ENCODE results near the gene CPPED1.
"Not testable (repeated sequence)": the region's sequence is repeated elsewhere in the genome, so short reads cannot be mapped to it uniquely, and the experiment has no call there.

The CPPED1 gene

DNA sequence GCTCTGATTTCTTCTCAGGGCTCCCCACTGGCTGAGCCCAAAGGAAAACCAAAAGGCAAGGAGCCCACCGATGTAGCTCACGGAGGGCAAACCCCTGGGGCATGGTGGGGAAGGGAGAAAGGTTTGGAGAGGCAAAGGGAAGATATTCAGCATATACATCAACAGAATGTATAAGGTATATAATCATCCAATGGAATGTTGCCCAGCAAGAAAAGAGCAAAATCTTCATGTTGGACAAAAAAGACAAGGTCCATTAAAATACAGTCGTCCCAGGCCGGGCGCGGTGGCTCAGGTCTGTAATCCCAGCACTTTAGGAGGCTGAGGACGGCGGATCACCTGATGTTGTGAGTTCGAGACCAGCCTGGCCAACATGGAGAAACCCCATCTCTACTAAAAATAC is 1.6 kb downstream of the CPPED1 start:
- DNase-seq (ENCODE audit: low spot score), result no peak

DNA sequence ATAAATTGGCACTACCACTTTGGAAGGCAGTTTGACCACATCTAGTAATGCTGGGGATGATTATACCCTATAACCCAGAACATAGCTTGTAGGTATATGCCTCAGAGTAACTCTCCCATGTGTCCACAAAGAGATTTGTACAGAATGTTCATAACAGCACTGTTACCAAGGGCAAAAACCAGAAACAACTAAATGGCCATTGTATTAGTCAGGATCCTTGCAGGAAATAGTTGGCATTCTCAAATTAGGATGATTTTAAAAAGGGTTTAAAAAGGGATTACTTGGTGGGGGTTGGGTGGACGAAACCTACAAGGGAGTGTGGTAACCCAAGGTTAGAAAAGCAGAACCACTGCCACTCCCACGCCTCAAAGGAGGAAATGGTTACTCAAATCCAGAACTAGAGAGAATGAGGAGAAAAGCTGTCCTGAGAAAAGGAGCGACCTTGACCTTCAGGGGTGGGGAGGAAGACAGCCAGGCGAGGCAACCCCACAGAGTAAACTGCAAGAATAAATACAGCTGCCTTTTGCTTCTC is 2.1 kb downstream of the CPPED1 start:
- DNase-seq (ENCODE audit: low spot score), result peak; percentile 18

DNA sequence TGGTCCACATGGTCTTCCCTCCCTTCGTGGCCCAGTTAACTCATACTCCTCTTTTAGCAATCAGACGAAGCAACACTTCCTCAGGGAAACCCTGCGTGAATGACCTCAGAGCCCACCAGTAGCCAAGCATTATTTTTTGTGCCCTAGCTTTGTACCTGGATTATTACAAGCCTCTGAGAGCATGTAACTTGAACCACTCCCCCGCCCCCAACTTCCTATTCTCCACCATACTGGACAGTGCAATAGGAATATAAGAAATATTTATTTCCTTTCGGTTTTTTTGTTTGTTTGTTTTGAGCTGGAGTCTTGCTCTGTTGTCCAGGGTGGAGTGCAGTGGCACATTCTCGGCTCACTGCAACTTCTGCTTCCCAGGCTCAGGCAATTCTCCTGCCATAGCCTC is 2.9 kb downstream of the CPPED1 start:
- DNase-seq (ENCODE audit: low spot score), result no peak

DNA sequence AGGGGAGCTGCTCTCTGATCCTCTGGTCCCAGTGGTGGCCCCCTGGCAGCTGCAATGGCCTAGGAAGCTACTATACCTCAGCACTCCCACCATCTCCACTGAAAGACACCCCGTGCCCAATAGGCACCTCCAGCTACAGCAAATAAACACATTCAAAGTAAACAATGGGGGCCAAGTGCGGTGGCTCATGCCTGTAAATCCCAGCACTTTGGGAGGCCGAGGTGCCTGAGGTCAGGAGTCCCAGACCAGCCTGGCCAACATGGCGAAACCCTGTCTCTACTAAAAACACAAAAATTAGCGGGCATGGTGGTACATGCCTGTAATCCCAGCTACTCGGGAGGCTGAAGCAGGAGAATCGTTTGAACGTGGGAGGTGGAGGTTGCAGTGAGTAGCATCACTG is 3.7 kb downstream of the CPPED1 start:
- not testable (repeated sequence) for DNase-seq (ENCODE audit: low spot score)

DNA sequence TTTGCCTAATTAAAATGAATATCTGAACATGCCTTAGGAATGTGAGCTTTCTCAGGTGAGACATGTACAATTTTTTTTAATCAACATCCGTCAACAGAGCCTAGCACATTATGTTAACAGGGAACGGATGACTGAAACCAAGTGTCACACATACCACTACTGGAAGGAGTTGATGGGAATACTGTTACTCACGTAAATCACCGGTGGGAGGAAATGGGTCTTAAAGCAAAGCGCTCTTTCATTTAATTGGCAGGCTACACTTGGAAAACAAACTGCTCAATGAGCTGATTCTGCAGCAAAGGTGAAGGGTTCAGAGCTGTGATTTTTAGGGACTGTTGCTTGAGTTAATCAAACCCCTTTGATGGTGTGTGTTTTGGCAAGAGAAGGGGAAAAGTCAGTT is 4.8 kb downstream of the CPPED1 start:
- DNase-seq (ENCODE audit: low spot score), result no peak

DNA sequence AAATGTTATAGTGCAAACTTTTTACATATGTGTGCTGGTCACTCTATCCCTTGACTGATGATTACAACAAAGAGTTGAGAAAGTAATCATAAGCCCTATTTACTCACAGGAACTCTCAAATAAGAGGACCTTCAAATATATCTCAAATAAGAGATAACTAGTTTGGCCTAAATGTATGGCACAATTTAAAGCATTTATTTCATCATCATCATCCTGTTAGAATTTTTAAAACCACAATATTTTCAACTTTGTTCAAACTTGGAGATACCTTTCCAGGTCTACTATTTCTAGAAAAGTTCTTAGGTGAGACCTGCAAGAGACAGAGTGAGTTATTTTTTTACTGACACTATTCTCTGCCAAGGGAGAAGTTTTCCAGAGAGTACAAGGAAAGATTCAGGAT is 5.5 kb downstream of the CPPED1 start:
- DNase-seq (ENCODE audit: low spot score), result no peak

DNA sequence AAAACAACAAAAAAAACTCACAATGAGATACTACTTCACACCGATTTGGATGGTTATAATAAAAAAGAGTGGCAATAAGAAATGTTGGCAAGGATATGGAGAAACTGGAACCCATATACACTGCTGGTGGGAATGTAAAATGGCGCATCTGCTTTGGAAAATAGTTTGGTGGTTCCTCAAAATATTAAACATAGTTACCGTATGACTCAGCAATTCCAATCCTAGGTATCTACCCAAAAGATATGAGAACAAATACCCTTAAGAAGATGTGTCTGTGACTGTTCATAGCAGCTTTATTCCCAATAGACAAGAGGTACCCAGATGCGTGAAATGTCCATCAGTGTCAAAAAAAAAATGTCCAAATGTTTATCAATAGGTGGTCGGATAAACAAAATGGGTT is 7.2 kb downstream of the CPPED1 start:
- no peak for DNase-seq (ENCODE audit: low spot score)

DNA sequence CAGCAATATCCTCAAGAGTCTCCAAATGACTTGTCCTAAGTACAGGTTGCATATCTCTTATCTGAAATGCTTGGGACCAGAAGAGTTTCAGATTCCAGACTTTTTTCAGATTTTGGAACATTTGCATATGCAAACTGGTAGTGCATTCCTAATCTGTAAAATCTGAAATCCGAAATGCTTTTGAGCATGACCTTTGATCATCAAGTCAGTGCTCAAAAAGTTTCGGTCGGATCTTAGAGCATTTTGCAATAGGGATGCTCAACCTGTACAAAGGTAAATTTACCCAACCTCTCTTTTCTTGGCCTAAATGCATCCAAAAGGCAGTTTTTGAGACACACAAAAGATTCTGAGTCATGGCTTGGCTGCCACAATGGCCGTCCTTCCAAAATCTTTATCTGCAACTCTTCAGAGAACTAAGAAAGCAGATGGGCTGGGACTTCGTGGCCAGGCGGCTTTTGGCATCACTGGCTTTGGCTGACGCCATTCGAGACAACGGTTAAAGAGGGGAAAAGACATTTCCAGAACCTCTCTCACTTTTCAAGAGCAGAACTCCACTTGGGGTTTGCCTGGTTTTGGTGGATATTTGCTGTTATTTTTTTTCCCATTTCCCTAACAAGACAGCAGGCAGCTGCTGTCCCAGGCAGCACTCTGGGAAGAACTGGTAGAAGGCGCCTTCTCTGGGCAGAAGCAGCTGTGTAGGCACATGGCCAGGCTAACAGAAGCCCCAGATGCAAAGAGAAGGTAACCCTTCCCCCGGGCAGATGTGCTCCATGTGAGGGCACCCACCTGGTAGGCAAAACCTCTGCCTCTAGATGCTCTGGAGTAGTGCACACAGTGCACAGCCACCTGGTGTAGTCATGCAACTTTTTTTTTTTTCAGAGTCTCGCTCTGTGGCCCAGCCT is 8.9 kb downstream of the CPPED1 start:
- DNase-seq (ENCODE audit: low spot score), result no peak

DNA sequence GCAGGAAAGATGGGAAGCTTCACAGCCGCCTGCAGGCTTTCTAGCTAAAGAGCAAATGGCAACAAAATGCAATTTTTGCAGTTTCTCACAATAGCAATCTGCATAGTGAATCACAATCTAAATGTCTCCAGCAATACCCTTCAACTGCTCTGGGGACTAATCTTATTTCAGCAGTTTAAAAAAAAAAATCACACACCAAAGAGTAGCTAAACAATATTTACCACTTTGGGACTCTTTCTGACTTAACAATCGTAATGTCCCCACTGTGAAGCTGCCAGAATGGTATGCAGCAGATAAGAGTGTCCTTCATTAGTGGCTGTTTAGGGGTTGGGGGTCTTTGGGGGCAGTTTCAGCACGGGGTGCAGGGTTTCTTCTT is 9.8 kb downstream of the CPPED1 start:
- no peak for DNase-seq (ENCODE audit: low spot score)

DNA sequence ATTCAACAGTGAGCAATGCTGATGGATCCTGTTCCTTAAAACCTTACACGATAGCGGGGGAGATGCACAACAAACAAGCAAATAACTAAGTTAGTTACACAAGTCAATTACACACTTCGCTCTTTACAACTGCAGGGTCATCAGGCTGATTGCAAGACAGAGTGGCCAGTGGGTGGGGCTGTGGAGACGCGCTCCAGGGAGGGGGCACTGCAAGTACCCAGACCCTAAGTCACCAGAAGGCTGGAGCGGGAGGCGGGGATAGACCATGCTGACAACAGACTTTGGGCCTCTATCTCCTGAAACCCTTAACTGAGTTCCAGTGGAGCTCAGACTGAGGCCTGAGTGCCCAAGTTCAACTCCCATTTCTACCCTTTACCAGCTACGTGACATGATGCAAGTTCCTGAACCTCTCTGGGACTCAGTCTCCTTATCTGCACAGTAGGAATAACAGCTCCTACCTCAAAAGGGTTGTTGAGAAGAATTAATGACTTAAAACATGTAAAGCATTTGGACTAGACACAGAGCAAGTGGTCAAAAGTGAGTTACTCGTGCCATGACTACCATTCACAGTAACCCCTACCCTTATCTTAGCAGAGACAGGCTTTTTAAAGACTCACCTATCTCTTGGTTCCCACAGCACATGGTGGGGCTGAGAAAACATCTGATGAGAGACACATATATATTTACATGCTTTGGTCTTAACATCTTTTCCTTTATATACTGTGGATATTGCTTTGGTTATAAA is 10.4 kb downstream of the CPPED1 start:
- DNase-seq (ENCODE audit: low spot score), result no peak

DNA sequence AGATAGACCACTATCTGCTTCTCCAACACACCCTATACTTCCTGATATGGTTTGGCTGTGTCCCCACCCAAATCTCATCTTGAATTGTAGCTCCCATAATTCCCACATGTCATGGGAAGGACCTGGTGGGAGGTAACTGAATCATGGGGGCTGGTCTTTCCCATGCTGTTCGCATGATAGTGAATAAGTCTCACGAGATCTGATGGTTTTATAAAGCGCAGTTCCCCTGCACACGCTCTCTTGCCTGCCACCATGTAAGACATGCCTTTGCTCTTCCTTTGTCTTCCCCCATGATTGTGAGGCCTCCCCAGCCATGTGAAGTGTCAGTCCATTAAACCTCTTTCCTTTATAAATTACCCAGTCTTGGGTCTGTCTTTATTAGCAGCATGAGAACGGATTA is 11.2 kb downstream of the CPPED1 start:
- DNase-seq (ENCODE audit: low spot score), result not testable (repeated sequence)

DNA sequence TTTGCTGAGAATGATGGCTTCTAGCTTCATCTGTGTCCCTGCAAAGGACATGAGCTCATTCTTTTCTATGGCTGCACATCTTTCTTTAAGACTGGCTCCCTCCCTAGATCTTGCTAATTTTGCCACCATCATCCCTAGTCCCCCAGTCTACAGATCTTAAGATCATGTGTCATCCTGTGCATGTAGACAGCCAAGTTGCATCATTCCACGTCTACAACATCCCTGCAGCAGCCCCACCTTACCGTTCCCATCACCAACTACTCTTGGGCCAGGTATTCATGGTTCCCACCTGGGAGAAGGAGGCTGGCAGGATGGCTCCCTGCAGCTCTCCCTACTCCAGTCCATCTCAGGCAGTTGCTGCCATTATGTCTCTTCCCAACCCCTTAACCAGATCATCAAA is 12.3 kb downstream of the CPPED1 start:
- DNase-seq (ENCODE audit: low spot score), result no peak

DNA sequence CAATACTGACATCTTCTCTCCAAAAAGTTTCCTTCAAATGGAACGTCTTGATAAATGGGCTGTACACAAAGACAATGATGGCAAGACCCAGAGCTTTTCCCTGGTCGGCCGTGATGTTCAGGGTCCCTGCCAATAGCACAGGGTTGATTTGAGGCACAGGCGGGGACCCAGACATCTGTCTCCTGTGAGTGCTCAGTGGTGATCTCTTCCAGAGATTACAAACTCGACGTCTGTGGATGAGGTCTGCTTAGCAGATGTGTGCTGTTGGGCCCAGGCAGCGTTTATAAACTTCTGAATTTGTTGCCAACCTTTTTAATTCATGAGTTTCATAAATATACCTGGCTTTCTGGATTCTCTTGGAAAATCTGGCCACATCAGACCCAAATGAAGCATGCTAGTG is 14.9 kb downstream of the CPPED1 start:
- DNase-seq (ENCODE audit: low spot score), result no peak

DNA sequence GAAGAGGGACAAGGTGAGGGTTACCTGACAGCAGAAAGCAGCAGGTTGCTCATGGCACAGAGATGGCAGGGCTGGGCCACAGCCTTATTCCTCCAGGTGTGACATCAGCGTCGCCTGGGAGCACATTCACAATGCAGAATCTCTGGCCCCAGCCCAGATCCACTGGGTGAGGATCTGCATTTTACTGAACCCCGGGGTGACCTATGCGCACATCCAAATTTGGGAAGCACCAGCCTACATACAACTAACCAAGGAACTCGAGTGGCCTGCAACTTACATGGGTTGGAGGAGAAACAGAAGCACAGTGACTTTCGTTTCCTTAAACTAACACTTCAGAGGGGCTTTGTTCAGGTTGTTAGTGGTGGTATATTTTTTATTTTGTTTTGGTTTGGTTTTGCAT is 17.6 kb downstream of the CPPED1 start:
- DNase-seq (ENCODE audit: low spot score), result no peak

DNA sequence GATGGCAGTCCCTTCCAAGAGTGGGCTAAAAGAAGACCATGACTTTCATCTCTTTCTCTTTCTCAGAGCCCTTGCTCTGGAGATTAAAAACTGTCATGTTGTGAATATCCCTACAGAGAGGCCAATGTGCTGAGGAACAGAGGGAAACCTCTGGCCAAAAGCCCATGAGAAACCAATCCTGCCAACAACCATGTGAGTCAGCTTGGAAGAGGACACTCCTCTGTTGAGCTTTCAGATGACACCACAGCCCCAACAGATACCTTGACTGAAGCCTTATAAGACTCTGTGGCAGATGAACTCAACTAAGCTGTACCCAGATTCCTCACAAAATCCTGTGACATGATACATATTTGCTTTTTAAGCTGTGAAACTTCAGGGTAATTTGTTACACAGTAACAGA is 19.6 kb downstream of the CPPED1 start:
- DNase-seq (ENCODE audit: low spot score), result no peak

DNA sequence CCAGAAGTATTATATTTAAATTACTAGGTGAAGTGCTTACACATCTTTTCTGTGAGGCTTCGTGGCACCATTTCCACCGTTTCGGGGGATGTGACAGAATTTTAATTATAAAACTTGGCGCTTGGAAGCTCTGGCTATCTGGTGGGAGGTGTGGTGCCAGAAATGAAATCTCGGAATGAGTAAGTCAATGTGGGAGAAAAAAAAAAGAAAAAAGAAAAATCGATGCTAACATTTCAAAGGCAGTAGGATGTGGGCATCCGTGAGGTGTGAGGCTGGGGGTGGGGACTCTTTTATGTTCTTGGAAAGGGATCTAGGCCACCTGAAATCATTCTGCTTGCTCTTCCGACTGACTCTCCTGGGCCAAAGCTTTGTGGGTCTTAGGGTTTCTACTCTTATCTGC is 21.9 kb downstream of the CPPED1 start:
- DNase-seq (ENCODE audit: low spot score), result no peak

DNA sequence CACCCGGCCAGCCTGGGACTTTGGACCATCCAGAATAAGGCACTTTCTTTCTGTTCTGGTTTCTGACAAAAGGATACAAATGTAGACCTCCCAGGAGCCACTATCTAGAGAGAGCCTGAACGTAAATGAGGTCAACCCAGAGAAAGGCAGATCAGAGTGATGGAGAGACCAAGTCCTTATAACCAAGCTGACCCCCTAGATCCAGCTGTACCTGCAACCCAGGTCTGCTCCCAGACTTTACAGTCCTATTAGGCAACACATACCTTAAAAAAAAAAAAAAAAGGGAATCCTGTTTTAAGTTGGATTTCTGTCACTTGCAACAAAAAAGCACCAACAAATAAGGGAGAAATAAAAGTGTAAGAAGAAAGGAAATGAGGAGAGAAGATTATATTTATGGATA is 23.2 kb downstream of the CPPED1 start:
- DNase-seq (ENCODE audit: low spot score), result no peak

DNA sequence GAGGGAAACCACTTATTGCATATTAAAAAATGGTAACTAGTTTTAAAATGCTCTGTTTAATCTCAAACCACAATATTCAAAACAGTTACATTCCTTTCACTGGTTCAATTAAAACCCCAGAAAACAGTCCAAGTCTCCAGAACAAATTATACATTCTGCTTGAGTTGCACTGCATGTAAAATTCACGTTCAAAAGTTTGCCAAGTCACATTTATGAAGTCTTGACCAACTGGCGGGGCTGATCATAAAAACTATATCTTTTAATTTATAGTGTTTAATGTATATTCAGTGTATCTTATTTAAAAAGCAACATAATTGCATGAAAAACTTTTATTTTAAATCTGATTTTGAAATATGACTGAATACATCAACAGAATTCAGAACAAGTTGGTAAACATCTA is 25.0 kb downstream of the CPPED1 start:
- DNase-seq (ENCODE audit: low spot score), result no peak

DNA sequence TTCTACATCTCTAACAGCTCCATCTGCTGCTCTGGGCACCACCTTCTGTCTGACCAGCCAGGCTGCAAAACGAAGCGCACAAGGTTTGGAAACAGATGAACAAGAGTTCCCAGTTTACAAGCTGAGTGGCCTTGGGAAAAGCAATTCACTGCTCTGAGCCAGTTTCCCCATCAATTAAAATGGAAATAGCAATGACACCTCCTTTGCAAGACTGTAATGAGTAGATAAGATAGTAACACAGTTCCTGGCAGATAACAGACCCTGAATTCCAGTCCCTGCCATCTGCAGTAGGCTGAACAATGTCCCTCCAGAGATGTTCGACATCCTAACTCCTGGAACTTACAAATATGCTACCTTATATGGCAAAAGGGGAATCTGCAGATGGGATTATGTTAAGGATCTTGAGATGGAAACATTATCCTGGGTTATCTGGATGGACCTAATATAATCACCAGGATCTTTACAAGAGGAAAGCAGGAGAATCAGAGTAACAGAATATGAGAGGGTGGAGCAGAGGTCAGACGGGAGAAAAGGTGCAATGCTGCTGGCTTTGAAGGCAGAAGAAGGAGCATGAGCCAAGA is 27.9 kb downstream of the CPPED1 start:
- no peak for DNase-seq (ENCODE audit: low spot score)

DNA sequence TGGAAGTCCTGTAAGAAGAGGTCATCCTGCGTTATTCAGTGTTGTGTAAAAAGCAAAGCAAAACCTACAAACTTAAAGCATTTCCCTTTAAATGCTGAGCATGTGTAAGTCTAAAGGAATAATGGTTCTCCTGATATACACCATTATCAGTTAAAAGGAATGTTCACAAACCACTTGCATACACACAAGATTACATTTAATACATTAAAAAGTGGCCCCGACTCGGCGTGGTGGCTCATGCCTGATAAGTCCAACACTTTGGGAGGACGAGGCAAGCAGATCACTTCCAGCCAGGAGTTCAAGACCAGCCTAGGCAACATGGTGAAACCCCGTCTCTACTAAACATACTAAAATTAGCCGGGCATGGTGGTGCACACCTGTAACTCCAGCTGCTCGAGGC is 30.5 kb downstream of the CPPED1 start:
- no peak for DNase-seq (ENCODE audit: low spot score)

DNA sequence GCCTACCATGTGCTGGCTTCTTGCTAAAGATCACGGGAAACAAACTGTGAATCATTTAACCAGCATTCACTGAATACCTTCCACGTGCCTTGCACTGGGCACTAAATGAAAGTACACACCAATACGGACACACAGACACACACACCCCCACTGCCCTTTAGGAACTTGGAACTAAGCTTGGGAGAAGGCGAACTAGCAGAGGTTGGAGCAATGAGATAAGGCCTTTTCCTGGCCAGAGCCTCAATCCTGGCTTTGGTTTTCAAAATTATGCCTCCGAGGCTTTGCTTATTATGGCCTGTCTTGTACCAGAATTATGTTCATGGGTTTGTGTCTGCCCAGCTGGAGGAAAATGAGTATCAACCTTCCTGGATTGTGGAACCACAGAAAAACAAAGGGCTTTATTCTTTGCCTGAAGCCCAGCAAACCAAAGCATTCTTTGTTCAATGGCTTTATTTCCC is 32.3 kb downstream of the CPPED1 start:
- DNase-seq (ENCODE audit: low spot score), result no peak

DNA sequence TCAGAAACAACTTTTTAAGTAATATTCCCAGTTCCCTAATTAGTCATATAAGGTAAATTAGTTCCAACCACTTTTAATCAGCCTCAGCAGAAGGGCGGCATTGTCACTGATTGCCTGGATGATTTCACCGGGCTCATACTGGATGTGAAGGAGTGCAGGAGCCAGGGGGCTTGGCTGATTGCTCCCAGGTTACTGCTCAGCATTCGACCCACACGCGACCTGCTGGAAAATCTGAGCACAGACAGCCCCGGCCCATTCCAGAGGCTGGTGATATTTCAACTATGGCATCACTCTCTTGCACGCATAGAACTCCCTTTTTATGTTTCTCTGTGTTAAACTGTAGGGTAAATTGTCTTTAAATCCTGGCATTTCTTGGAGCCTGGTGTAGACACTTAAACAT is 34.2 kb downstream of the CPPED1 start:
- no peak for DNase-seq (ENCODE audit: low spot score)

DNA sequence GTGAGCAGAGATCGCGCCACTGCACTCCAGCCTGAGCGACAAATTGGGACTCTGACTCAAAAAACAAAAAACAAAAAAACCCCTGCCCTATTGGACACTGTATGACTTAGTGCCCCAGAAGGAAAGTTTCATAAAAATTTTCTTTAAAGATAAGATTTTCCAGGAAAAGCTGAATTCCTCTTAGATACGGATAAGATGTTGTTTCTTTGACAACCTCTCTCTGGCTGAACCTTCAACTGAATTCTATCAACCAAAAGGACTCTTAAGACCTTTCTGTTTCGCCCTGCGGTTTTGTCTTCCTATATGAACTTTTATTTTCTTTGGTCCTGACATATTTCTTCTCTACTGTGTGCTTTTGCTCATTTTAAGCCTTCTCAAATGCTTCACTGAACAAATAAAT is 35.8 kb downstream of the CPPED1 start:
- DNase-seq (ENCODE audit: low spot score), result no peak

Measured in germinal center (tissue), 1 donor.